Uterus (tissue), 2 donors: ENCODE data around the gene TBC1D1.

Experiments used
- POLR2A ChIP-seq, 2 donors: fragments of 450-650 bp; IDR thresholded peaks; one replicate each; pipeline ENCODE4 v1.6.1; 2016; ENCODE audit warnings: antibody characterized with exemption in 2 of 2, mild to moderate bottlenecking in 1 of 2, moderate library complexity in 1 of 2
- TF ChIP-seq, protein P1 (sequence below), 4 experiments: fragments of 200-600 bp in 2 of 4; fragments of 450-650 bp in 2 of 4; sonication (generic) in 2 of 4; IDR thresholded peaks; one replicate each; pipeline ENCODE4 v1.5.1; 2016 to 2019; ENCODE audit warnings: antibody characterized with exemption in 4 of 4, mild to moderate bottlenecking in 2 of 4, moderate library complexity in 1 of 4

DNA sequence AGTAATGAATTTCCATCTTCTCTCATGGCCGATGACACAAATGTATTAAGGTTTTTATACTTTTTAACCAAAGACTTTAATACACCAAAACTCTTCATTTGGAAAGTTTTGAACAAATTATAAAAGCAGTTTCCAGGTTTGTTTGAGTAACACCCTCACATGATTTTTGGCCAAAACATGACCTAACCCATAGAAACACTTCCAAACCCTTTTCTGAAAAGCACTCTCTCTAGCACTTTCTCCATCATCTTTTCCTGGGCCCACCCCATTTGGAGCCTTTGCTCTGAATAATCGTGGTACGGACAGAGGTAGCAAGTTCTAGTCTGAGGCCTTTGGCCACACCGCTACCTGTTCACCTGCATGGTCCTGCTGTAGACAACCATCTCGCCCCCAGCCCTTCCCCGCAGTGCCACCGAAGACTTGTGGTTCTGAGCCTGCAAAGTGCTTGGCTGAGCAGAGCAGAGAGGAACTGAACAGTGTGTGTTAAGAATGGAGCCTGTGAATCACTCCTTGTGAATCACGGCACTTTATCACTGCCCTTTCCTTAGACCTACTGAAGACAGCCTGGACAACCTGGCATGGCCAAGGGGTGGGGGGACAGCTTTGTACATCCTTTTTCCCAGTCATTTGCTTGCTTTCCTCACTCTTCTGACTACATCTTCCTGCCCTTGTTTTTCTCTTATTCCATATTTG, 251.1 kb downstream of the TBC1D1 start:
- TF ChIP-seq, protein P1, sequence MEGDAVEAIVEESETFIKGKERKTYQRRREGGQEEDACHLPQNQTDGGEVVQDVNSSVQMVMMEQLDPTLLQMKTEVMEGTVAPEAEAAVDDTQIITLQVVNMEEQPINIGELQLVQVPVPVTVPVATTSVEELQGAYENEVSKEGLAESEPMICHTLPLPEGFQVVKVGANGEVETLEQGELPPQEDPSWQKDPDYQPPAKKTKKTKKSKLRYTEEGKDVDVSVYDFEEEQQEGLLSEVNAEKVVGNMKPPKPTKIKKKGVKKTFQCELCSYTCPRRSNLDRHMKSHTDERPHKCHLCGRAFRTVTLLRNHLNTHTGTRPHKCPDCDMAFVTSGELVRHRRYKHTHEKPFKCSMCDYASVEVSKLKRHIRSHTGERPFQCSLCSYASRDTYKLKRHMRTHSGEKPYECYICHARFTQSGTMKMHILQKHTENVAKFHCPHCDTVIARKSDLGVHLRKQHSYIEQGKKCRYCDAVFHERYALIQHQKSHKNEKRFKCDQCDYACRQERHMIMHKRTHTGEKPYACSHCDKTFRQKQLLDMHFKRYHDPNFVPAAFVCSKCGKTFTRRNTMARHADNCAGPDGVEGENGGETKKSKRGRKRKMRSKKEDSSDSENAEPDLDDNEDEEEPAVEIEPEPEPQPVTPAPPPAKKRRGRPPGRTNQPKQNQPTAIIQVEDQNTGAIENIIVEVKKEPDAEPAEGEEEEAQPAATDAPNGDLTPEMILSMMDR (IDR thresholded peaks at IDR 0.05), result no peak
- no peak for TF ChIP-seq POLR2A (IDR thresholded peaks at IDR 0.05)
